Measurements from ENCODE around the gene MAML1. TPM values are rescaled to one million over a fixed set of nuclear protein-coding genes. Genes with fewer than 3 reads are reported as not detected.

Gene MAML1
- total RNA-seq, 3 donors from 2014 or later (not counting 1 experiment from before 2014, with no cell fraction given), result 28.8 to 45.4 (median 37.6) TPM

DNA sequence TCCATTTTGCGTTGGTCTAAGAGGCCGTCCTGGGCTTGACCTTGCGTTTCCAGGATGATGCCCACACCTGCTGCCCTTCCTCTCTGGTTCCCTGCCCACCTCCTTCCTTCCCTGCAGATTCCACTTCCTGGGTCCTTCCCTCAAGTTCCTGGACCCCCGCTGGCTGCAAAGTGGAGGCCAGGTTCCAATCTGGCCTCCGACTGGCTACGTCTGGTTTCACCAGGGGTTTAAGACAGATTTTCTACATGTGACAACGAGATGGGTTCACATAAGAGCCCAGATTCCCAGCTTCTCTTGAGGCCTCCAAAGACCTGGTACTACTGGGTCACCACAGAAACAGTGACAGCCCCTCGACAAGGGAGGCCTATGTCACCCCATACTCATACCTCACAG, 71.9 kb downstream of the MAML1 start:
- intact Hi-C loops (cut with micrococcal nuclease), result no loop called here
- 90% methylated on average over 8 of the region's 8 CpGs for WGBS (ENCODE audit: insufficient coverage)
- no peaks in the 10 kb centered on the region for H3K27me3 ChIP-seq (ENCODE audit: control insufficient read depth, insufficient read depth, low read length)
- H3K27ac Mint-ChIP-seq, result peak overlapping the region in 1 of 2 donors; percentile 82
- DNase-seq, result no peak
- no peak overlapping the region for H3K27ac ChIP-seq (ENCODE audit: low read length)
- H3K9me3 ChIP-seq (ENCODE audit: control insufficient read depth, insufficient read depth, low read length), result no peaks in the 10 kb centered on the region
- H3K4me3 Mint-ChIP-seq, result peak overlapping the region; percentile 86
- ATAC-seq, result no peak
- no peak overlapping the region for H3K4me3 ChIP-seq (ENCODE audit: low read length)
- H3K36me3 ChIP-seq (ENCODE audit: control insufficient read depth, insufficient read depth, low read length), result no peaks in the 10 kb centered on the region
- no peaks in the 10 kb centered on the region for H3K36me3 Mint-ChIP-seq
- peaks cover 13 to 29% of the 10 kb centered on the region in 2 donors for H3K4me1 Mint-ChIP-seq
- H3K4me1 ChIP-seq (ENCODE audit: control insufficient read depth, insufficient read depth, low read length), result peaks cover 40% of the 10 kb centered on the region
- no peaks in the 10 kb centered on the region for H3K9me3 Mint-ChIP-seq
- no peaks in the 10 kb centered on the region for H3K27me3 Mint-ChIP-seq (ENCODE audit: low read depth in 2 of 2)
- no peak for TF ChIP-seq CTCF (IDR thresholded peaks at IDR 0.05)

- peak overlapping the region; percentile 37 for H3K27ac ChIP-seq (ENCODE audit: low read length)
- Mint-ChIP-seq H3K9me3 (no peaks in the 10 kb centered on the region), H3K27ac (peak overlapping the region; percentile 62 to 82), H3K4me1 (peaks cover 13 to 29% of the 10 kb centered on the region in 2 donors), H3K4me3 (peak overlapping the region; percentile 86), H3K27me3 (ENCODE audit: low read depth in 2 of 2) (no peaks in the 10 kb centered on the region), H3K36me3 (no peaks in the 10 kb centered on the region)
- peak overlapping the region; percentile 32 for H3K4me3 ChIP-seq (ENCODE audit: low read length)
- no peak for TF ChIP-seq CTCF (IDR thresholded peaks at IDR 0.05)
- intact Hi-C loops (cut with micrococcal nuclease), result no loop called here
- no peak for ATAC-seq
- H3K36me3 ChIP-seq (ENCODE audit: control insufficient read depth, insufficient read depth, low read length), result no peaks in the 10 kb centered on the region
- H3K9me3 ChIP-seq (ENCODE audit: control insufficient read depth, insufficient read depth, low read length), result no peaks in the 10 kb centered on the region
- WGBS (ENCODE audit: insufficient coverage), result 86% methylated on average over 9 of the region's 9 CpGs
- H3K4me1 ChIP-seq (ENCODE audit: control insufficient read depth, insufficient read depth, low read length), result peaks cover 40% of the 10 kb centered on the region
- H3K27me3 ChIP-seq (ENCODE audit: control insufficient read depth, insufficient read depth, low read length), result no peaks in the 10 kb centered on the region
- DNase-seq, result peak; percentile 15 to 17
Measured at GRCh38 chr5:179805070-179805528, 72.5 kb downstream of the MAML1 start.

DNA sequence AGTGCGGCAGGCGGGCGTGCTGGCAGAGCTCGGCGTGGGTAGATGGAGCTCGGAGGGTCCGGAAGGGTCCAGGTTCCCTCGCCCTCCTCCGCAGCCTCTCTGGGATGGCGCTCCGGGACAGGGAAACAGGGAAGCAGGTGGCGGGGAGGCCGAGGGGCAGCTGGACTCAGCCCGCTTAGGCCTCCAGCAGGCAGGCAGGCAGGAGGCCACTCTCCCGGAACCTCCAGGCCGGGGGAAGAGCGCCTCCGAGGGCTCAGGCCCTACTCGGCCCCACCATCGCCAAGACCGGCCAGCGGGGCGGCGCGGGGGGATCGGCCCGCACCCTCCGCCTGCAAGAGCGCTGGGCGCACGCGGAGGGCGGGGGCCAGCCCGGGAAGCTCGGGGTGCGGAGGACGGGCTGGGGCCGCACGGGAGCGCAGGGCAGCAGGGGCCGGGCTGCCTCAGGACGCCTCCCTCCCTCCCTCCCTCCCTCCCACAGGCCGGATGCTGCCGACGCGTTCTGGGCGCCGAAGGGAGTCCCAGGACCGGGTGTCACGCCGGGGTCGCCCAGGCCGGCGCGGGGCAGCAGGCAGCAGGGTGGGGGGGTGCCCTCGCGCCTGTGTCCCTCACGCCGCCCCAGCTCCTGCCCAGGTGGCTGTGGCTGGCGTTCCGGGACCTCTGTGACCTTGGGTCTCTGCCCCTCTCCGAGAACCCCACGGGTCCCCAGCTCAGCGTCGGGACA, 73.1 kb downstream of the MAML1 start:
- DNase-seq (peak; percentile 48 to 61), ATAC-seq (peak; percentile 44 to 61 (median 48))

More for the DNA sequence above, 73.1 kb downstream of the MAML1 start:
- TF ChIP-seq CTCF (IDR thresholded peaks at IDR 0.05), result no peak
- Histone ChIP-seq H3K27ac (ENCODE audit: low read length) (peak overlapping the region; percentile 76), H3K36me3 (ENCODE audit: control insufficient read depth, insufficient read depth, low read length) (no peaks in the 10 kb centered on the region), H3K27me3 (ENCODE audit: control insufficient read depth, insufficient read depth, low read length) (no peaks in the 10 kb centered on the region), H3K4me1 (ENCODE audit: control insufficient read depth, insufficient read depth, low read length) (peaks cover 40% of the 10 kb centered on the region), H3K4me3 (ENCODE audit: low read length) (peak overlapping the region; percentile 58), H3K9me3 (ENCODE audit: control insufficient read depth, insufficient read depth, low read length) (no peaks in the 10 kb centered on the region)
- H3K27ac Mint-ChIP-seq, result peak overlapping the region; percentile 62 to 82
- H3K36me3 Mint-ChIP-seq, result no peaks in the 10 kb centered on the region
- peak overlapping the region; percentile 86 for H3K4me3 Mint-ChIP-seq
- WGBS (ENCODE audit: insufficient coverage), result 13% methylated on average over 65 of the region's 65 CpGs
- H3K9me3 Mint-ChIP-seq, result no peaks in the 10 kb centered on the region
- intact Hi-C loops (cut with micrococcal nuclease), result loop anchor here (2.0 kb wide), 1 partner anchor 15 kb away; the partner anchor contains the start of gene SQSTM1
- H3K27me3 Mint-ChIP-seq (ENCODE audit: low read depth in 2 of 2), result no peaks in the 10 kb centered on the region
- peaks cover 13 to 29% of the 10 kb centered on the region in 2 donors for H3K4me1 Mint-ChIP-seq
